Activated CD4-positive, alpha-beta T cell treated with anti-CD3 and anti-CD28 coated beads, Interleukin-10, Interleukin-2, amounts not matched to agents 100 ng/mL and 50 ng/mL, durations not matched to agents 16 hours and 8 hours (primary cell): Measurements from ENCODE around the gene KRT79.

Experiments used
- DNase-seq: peaks from one replicate; pipeline ENCODE4 v3.0.0-alpha.2; 2020

The KRT79 gene

GRCh38 chr12:52788192-52788875 lies 45.8 kb downstream of the KRT79 start:
- DNase-seq, result no peak

- no peak for DNase-seq
Measured at GRCh38 chr12:52787324-52788191, 46.6 kb downstream of the KRT79 start.

- no peak for DNase-seq
Measured at GRCh38 chr12:52784909-52785308, 49.2 kb downstream of the KRT79 start.

- no peak for DNase-seq
Measured at GRCh38 chr12:52783563-52784316, 50.4 kb downstream of the KRT79 start.

- no peak for DNase-seq
Measured at GRCh38 chr12:52782502-52782901, 51.6 kb downstream of the KRT79 start.

- DNase-seq, result no peak
Measured at GRCh38 chr12:52781399-52782082, 52.6 kb downstream of the KRT79 start.

- no peak for DNase-seq
Measured at GRCh38 chr12:52779914-52780313, 54.2 kb downstream of the KRT79 start.

GRCh38 chr12:52778833-52779232 lies 55.3 kb downstream of the KRT79 start:
- DNase-seq, result no peak

- DNase-seq, result no peak
Measured at GRCh38 chr12:52777566-52777965, 56.5 kb downstream of the KRT79 start.

- no peak for DNase-seq
Measured at GRCh38 chr12:52776913-52777395, 57.2 kb downstream of the KRT79 start, which contains the start of gene KRT76. Gene KRT76, minus strand, starts transcription at chr12:52777345. Its CDS starts 54 bp downstream, at chr12:52777291.

GRCh38 chr12:52776435-52776834 lies 57.7 kb downstream of the KRT79 start:
- no peak for DNase-seq

GRCh38 chr12:52774629-52775250 lies 59.4 kb downstream of the KRT79 start:
- no peak for DNase-seq

- no peak for DNase-seq
Measured at GRCh38 chr12:52772772-52773171, 61.3 kb downstream of the KRT79 start.

- DNase-seq, result no peak
Measured at GRCh38 chr12:52772188-52772587, 61.9 kb downstream of the KRT79 start.

GRCh38 chr12:52771505-52771904 lies 62.6 kb downstream of the KRT79 start:
- no peak for DNase-seq
